CD1c-positive myeloid dendritic cell (primary cell): Measurements from ENCODE around the gene SELPLG.
"Not testable (repeated sequence)": the region's sequence is repeated elsewhere in the genome, so short reads cannot be mapped to it uniquely, and the experiment has no call there.

Source experiments
- DNase-seq: peaks from one replicate; pipeline ENCODE4 v3.0.0-alpha.2; 2016; ENCODE audit errors: extremely low spot score

SELPLG gene

DNA sequence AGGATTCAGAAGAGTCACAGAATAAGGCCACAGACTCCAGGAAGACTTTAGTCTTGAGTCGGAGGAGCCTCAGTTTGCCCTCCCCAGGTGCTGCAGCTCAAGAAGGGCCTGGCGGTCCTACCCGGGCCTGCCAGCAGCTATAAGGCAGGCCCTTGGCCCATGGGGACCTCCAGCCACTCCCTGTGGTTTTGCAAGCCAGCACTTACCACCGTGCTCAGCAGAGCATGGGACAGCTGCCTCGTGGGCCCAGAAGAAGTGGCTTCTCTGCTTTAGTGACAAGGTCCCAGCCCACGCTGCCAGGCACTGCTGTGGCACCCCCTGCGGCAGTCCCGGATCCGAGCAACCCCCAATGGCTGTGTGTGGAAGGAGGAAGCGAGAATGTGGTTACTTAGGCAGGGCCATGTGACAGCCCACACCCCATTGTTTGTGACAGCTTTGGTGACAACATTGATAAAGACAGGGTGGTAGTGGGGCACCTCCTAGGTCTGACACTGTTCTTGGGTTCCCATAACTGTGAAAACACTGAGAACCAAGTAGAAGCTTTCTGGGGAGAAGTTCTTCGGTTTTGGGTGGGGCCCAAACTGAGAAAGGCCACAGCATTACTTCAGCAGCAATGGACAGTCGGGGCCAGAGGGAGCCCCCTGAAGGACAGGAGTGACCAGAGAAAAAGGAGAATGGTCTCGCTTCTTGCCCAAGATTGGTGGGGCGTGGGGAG lies at the start of gene SELPLG:
Gene SELPLG, minus strand, starts transcription at position 361 of the 715 bp plus-strand sequence. CDS start 9,587 bp downstream, outside the sequence.
- DNase-seq = peak; percentile 98

GRCh38 chr12:108681317-108681716 lies 47.6 kb upstream of the SELPLG start:
- DNase-seq = no peak

DNA sequence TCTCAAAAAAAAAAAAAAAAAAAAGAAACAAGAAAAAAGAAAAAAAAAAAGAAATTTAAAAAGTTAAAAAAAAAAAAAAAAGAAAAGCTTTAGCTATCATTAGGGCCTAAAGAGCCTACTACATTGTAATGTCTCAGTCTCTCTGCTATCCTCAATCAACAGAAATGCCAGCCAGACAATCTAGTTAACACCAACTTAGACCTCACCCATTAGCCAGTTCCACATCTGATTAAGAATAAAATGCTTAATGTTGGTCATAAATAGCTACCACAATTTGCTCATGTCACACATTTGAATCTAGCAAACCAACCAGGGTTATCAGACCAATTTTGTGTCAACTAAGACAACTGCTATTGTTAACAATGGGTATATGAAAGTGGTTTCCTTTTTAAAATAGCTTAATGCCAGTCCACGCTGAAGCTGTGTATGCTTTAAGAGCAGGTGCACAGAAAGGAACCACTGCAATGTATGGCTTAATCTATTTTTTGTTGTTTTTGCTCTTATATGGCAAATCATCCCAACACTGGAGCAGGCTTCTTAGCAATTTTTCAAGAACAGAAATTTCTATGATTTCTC lies 45.5 kb upstream of the SELPLG start:
- no peak for DNase-seq

- DNase-seq = peak; percentile 42
Measured at GRCh38 chr12:108678104-108678730, 44.5 kb upstream of the SELPLG start.

GRCh38 chr12:108677381-108677780 lies 43.7 kb upstream of the SELPLG start:
- no peak for DNase-seq

GRCh38 chr12:108676707-108677106 lies 43.0 kb upstream of the SELPLG start:
- no peak for DNase-seq

- DNase-seq = no peak
Measured at GRCh38 chr12:108675792-108676191, 42.1 kb upstream of the SELPLG start.

- no peak for DNase-seq
Measured at GRCh38 chr12:108672054-108672453, 38.4 kb upstream of the SELPLG start.

GRCh38 chr12:108671110-108671509 lies 37.4 kb upstream of the SELPLG start:
- DNase-seq = no peak

DNA sequence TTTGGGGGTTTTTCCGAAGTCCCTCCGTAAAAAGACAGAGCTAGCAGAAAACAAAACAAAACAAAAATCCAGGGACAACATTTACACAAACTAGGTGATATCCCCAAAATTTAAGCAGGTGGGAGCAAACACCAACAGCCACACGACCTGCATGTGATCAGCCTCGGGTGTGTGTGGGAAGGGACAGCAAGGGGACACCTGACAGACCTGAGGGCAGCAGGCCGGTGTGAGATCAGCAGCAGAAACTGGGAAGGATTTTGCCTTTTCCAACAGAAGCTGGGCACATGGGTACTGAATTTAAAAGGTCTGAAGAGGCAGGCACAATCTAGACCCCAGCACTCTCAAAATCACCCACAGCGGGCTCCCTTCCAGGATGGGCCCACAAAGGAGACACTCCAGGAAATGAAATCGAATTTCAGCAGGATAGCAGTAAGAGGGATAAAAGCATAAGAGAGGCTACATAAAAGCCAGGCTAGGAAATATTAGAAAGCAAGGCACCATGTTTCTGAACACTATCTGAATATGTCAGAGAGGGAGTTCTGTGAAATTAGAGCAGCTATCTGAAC lies 36.5 kb upstream of the SELPLG start:
- no peak for DNase-seq

- no peak for DNase-seq
Measured at GRCh38 chr12:108668542-108668941, 34.8 kb upstream of the SELPLG start.

DNA sequence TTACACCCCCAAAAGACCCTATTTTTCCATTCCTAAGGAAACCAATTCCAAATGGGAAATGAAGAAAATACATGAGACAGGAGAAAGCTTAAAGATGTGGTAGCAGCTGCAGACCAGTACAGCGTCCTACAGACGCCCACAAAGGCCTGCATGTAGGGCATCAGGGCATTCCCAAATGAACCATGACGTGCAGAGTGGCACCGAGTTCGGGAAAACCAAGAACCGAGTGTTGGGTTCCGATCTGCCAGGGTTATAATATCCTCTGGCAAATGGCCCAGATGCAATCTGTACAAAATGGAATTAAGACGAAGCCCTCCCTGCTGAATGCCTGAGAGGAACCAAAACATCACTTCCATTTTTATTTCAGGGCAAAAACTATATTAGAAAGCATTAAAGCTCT lies 34.4 kb upstream of the SELPLG start:
- no peak for DNase-seq

DNA sequence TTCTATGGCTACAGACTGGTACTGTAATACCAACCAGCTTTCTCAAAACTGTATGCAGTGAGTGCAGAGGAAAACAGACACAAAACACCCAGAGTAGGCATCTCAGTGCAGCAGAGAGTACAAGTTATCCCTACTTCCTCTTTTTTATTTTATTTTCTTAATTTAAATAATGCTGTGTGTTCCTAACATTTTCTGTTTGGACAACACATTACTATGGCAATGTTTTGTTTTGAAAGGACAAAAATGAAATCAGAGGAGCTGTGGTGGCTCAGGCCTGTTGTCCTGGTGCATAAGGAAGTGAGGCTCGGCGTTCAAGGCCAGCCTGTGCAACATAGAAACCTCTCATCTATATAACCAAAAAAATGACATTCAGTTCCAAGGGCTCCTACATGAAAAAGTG lies 33.7 kb upstream of the SELPLG start:
- DNase-seq = peak; percentile 76

DNA sequence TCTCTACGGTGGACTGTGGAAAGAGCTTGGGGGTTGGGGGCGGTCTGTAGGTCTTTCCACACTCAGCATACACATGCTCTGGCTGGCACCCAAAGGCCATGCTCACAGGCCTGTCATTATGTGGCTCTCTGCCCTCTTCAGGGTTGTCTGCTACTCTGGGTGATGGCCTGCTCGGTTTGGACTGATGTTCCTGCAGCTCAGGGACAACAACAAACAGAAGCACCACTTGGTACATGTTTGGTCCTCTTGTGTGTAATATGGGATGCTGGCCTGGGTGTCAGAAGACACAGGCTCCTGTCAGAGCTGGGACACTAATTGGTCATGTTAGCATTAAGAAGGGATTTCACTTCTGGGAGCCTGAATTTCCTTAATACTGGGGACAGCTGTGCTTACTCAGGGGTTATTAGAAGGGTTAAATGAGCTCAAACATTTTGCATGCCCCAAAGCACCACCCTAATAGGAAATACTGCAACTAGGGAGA lies 32.7 kb upstream of the SELPLG start:
- DNase-seq = no peak

GRCh38 chr12:108665608-108666202 lies 32.0 kb upstream of the SELPLG start:
- DNase-seq = no peak

GRCh38 chr12:108664338-108665258 lies 30.9 kb upstream of the SELPLG start:
- peak; percentile 95 for DNase-seq

DNA sequence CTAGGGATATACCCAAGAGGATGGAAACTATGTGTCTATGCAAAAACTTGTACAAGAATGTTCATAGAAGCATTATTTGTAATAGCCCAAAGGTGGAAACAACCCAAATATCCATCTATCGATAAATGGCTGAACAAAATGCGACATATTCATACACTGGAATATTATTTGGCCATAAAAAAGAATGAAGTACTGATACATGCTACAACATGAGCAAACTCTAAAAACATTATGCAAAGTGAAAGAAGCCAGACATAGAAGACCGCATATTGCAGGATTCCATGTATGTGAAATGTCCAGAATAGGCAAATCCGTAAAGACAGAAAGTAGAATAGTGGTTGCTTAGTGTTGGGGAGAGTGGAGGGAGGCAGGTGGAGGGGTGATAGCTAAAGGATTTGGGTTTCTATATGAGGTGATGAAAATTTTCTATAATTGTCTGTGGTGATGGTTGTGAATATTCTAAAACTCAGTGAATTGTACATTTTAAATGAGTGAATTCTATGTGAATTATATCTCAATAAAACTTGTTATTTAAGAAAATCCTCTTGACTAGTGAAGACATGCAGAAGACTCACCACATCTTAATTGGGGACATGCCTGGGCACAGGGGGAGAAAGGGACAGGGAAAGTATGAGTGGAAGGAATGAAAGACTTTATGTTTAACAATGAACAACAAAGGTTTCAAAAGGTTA lies 29.8 kb upstream of the SELPLG start:
- no peak for DNase-seq

GRCh38 chr12:108658115-108658514 lies 24.4 kb upstream of the SELPLG start:
- DNase-seq = not testable (repeated sequence)

DNA sequence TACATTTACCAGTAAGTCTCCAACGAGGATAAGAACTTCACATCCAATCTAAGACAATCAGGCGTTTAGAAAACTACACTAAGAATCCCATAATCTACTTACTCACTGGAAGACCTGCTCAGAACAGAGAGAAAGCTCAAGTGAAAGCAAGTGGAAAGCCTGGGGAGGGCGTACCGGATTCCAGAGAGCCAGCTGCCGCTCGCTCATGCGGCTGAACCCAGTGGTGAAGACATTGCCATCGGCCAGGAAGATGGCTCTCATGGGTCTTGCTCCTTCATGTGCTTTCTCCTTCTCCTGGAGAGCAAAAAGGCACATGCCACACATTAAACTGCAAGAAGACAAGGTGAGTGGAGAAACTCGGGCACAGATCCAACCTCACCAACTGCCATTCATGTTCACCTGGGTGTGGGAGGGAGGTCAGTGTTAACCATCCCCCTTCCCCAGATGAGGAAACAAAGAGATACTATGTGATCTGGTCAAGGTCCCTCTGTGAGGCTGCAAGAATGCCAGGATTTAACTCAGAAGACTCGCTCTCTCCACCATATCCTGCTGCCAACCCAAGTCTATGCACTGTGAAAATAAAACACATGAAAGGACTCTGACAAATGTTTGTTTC lies 23.5 kb upstream of the SELPLG start:
- DNase-seq = no peak

- DNase-seq = not testable (repeated sequence)
Measured at GRCh38 chr12:108656247-108656646, 22.6 kb upstream of the SELPLG start.
